GM23338 (cell line): Measurements from ENCODE around the gene NEU4.

Experiments used
- CTCF ChIP-seq, 2 experiments: fragments of 200-600 bp in 1 of 2; sonication (generic) in 1 of 2; conservative IDR thresholded peaks; 2 replicates each; pipeline versions ENCODE4 v1.5.1 to v1.6.1; 2016 to 2017; ENCODE audit warnings: antibody characterized with exemption in 2 of 2, low read depth in 2 of 2, mild to moderate bottlenecking in 2 of 2, moderate library complexity in 1 of 2
- EZH2 ChIP-seq: fragments of 200-600 bp; sonication (generic); IDR thresholded peaks from one replicate; pipeline ENCODE4 v1.8.0; 2017; ENCODE audit warnings: antibody characterized with exemption, mild to moderate bottlenecking, low read depth; ENCODE audit not compliant: unreplicated experiment
- POLR2AphosphoS5 ChIP-seq: IDR thresholded peaks from 2 replicates; pipeline ENCODE4 v1.6.1; 2016; ENCODE audit warnings: antibody characterized with exemption, low read depth

- TF ChIP-seq POLR2AphosphoS5 = no peak
- TF ChIP-seq CTCF (conservative IDR thresholded peaks at IDR 0.05; ENCODE audit: low read depth in 2 of 2) = no peak
- no peak for TF ChIP-seq EZH2
Measured at GRCh38 chr2:241799522-241800197, 9.3 kb upstream of the NEU4 start.
